ENCODE results near the gene ZNRF3.

Gene ZNRF3

DNA sequence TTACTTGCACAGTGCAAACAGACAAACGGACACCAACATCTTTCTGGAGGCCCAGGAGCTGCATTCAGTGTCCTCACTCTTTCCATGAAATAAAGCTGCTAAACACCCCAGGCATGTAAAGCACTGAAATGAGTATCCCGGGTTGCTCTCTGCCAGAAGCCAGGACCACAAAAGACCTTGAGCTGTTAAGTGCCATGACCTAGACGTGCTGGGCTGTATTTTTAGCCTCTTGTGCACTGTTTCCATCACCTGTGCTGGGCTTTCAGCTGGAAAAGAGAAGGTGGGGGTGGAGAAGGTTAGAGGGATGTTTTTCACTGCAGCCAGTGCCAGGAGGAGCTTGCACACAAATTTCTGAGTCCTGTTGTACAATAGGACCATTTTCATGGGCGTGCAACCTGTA lies 186.1 kb downstream of the ZNRF3 start:
- no peak overlapping the region for H3K4me3 ChIP-seq (ENCODE audit: low read length)
- DNase-seq (ENCODE audit: low read depth): no peak
- TF ChIP-seq, protein P1, sequence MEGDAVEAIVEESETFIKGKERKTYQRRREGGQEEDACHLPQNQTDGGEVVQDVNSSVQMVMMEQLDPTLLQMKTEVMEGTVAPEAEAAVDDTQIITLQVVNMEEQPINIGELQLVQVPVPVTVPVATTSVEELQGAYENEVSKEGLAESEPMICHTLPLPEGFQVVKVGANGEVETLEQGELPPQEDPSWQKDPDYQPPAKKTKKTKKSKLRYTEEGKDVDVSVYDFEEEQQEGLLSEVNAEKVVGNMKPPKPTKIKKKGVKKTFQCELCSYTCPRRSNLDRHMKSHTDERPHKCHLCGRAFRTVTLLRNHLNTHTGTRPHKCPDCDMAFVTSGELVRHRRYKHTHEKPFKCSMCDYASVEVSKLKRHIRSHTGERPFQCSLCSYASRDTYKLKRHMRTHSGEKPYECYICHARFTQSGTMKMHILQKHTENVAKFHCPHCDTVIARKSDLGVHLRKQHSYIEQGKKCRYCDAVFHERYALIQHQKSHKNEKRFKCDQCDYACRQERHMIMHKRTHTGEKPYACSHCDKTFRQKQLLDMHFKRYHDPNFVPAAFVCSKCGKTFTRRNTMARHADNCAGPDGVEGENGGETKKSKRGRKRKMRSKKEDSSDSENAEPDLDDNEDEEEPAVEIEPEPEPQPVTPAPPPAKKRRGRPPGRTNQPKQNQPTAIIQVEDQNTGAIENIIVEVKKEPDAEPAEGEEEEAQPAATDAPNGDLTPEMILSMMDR (conservative IDR thresholded peaks at IDR 0.05; ENCODE audit: low read depth, low read length): no peak

- TF ChIP-seq, protein P1 (conservative IDR thresholded peaks at IDR 0.05; ENCODE audit: low read depth, low read length): no peak
- no peak for DNase-seq (ENCODE audit: low read depth)
- H3K4me3 ChIP-seq (ENCODE audit: low read length): no peak overlapping the region
Observed at GRCh38 chr22:29070490-29070889, 187.1 kb downstream of the ZNRF3 start.

DNA sequence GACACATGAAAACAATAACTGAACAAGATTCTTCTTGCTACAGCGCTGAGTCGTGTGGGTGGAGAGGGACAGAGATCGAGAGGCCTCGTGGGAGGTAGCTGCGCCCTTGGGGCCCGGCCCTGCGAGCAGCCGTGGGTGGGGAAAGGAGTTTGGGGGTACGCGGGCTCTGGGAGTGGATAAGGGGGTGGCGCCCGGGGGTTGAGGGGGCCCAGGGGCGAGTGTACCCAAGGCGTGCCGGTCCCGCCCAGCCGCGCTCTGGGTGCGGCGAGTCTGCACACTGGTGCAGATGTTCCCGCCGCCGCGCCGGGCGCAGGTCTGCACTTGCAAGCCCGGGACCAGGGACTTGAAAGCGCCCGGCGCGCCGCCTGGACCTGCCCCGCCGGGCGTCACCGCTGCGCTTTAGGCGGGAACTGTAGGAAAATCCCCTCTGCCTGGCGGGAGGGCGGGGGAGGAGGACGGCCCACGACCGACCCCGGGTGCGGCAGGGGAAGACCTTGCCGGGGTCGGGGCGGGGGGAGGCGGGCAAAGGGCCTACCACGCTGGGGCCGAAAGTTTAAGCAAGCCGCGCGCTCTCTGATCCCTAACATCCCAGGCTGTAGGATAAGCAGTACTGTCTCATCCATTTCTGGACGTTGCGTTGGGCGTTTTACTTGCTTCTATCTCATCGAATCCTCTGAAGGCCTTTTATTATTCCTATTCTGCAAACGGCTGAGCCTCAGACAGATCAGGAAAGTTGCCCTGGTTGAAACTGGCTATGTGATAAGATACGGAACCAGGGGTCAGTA lies 188.1 kb downstream of the ZNRF3 start:
- TF ChIP-seq, protein P1 (conservative IDR thresholded peaks at IDR 0.05; ENCODE audit: low read depth, low read length): no peak
- no peak for DNase-seq (ENCODE audit: low read depth)
- peak overlapping the region; percentile 12 for H3K4me3 ChIP-seq (ENCODE audit: low read length)

GRCh38 chr22:29072193-29072978 lies 189.0 kb downstream of the ZNRF3 start:
- TF ChIP-seq, protein P1 (conservative IDR thresholded peaks at IDR 0.05; ENCODE audit: low read depth, low read length): no peak
- peak overlapping the region; percentile 52 for H3K4me3 ChIP-seq (ENCODE audit: low read length)
- DNase-seq (ENCODE audit: low read depth): no peak

GRCh38 chr22:29072979-29073617 lies 189.7 kb downstream of the ZNRF3 start, which contains the start of gene KREMEN1:
Gene KREMEN1, plus strand, starts transcription at chr22:29073035. Its CDS starts 96 bp downstream, at chr22:29073131.
- DNase-seq (ENCODE audit: low read depth): no peak
- peak within 1 kb of the TSS; percentile 56 for H3K4me3 ChIP-seq (ENCODE audit: low read length)
- TF ChIP-seq, protein P1 (conservative IDR thresholded peaks at IDR 0.05; ENCODE audit: low read depth, low read length): no peak

DNA sequence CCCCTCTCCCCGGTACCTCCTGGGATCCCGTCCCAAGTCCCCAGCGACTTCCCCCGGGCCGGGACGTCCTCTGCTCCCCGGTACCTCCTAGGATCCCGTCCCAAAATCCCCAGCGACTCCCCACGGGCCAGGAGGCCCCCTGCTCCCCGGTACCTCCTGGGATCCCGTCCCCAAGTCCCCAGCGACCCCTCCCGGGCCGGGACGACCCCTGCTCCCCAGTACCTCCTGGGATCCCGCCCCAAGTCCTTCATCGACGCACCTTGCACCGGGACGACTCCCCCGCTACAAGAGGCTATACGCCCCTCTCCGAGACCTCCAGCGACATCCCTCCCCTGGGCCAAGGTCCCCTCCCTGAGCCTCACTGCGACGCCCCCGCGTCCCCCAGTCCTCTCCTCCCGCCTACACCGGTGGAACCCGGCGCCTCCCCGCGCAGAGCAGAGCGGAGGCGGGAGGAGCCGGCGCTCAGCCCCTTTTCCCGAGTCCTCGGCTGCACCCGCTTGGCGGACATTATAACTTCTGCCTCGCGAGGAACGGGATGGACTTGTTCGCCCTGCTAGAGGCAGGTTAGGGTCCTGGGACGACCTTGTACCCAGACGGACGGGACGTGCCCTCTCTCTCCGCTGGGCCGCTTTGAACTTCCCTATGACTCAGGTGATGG lies 190.4 kb downstream of the ZNRF3 start:
- DNase-seq (ENCODE audit: low read depth): no peak
- TF ChIP-seq, protein P1 (conservative IDR thresholded peaks at IDR 0.05; ENCODE audit: low read depth, low read length): no peak
- H3K4me3 ChIP-seq (ENCODE audit: low read length): peak overlapping the region; percentile 56

Measured in retinal pigment epithelial cell (primary cell).